Uterus (tissue), 4 donors: Measurements from ENCODE around the gene CTXN1. TPM values are rescaled to one million over a fixed set of nuclear protein-coding genes. Genes with fewer than 3 reads are reported as not detected.
A peak's percentile ranks its signal among the peaks of the same experiment; 100 is the strongest.

Source experiments
- DNase-seq, 2 donors: peaks; one replicate each; pipeline ENCODE4 v3.0.0-alpha.2; 2019 to 2020
- H3K27ac ChIP-seq, 2 donors: fragments of 200-600 bp; sonication (generic); 1 replicate in 1 of 2; 2 replicates in 1 of 2; pipeline ENCODE4 v1.5.1; 2016 to 2018
- H3K27me3 ChIP-seq, 2 donors: fragments of 200-600 bp; sonication (generic); one replicate each; pipeline ENCODE4 v1.5.1; 2018 to 2019; ENCODE audit warnings: control low read depth in 1 of 2
- H3K36me3 ChIP-seq, 2 donors: fragments of 200-600 bp; sonication (generic); one replicate each; pipeline ENCODE4 v1.5.1; 2019; ENCODE audit warnings: control low read depth in 1 of 2
- H3K4me1 ChIP-seq, 2 donors: fragments of 200-600 bp; sonication (generic); one replicate each; pipeline ENCODE4 v1.5.1; 2018 to 2019; ENCODE audit warnings: control low read depth in 1 of 2
- H3K4me3 ChIP-seq, 2 donors: fragments of 200-600 bp; sonication (generic); 1 replicate in 1 of 2; 2 replicates in 1 of 2; pipeline ENCODE4 v1.5.1; 2018 to 2019; ENCODE audit warnings: mild to moderate bottlenecking in 1 of 2
- H3K9me3 ChIP-seq, 2 donors: fragments of 200-600 bp; sonication (generic); one replicate each; pipeline ENCODE4 v1.5.1; 2019; ENCODE audit warnings: control low read depth in 1 of 2
- CTCF ChIP-seq, 4 experiments: fragments of 200-600 bp in 2 of 4; fragments of 450-650 bp in 2 of 4; sonication (generic) in 2 of 4; IDR thresholded peaks; one replicate each; pipeline ENCODE4 v1.5.1; 2016 to 2019; ENCODE audit warnings: antibody characterized with exemption in 4 of 4, mild to moderate bottlenecking in 2 of 4, moderate library complexity in 1 of 4
- POLR2A ChIP-seq, 2 donors: fragments of 450-650 bp; IDR thresholded peaks; one replicate each; pipeline ENCODE4 v1.6.1; 2016; ENCODE audit warnings: antibody characterized with exemption in 2 of 2, mild to moderate bottlenecking in 1 of 2, moderate library complexity in 1 of 2
- intact Hi-C: fragments of 100-400 bp; cut with DNase I; formaldehyde crosslinking; loops from one replicate; pipeline ENCODE4 v1.15.1; 2023; ENCODE audit warnings: low total_unique reads
- total RNA-seq, 4 donors: library from RNA; depleted of rRNA in 3 of 4; stranded (reverse); fragments of >200 nt in 3 of 4; gene quantifications; one replicate each; pipeline versions ENCODE4 v1.1.0 to v1.2.4, GENCODE V29; 2014 to 2023
- donor health status: DM: yes; HTN: yes; CAD: no.

The CTXN1 gene
- total RNA-seq, 4 donors from 2014 or later, result 7.2 to 47.1 (median 14.9) TPM; not detected in 1

DNA sequence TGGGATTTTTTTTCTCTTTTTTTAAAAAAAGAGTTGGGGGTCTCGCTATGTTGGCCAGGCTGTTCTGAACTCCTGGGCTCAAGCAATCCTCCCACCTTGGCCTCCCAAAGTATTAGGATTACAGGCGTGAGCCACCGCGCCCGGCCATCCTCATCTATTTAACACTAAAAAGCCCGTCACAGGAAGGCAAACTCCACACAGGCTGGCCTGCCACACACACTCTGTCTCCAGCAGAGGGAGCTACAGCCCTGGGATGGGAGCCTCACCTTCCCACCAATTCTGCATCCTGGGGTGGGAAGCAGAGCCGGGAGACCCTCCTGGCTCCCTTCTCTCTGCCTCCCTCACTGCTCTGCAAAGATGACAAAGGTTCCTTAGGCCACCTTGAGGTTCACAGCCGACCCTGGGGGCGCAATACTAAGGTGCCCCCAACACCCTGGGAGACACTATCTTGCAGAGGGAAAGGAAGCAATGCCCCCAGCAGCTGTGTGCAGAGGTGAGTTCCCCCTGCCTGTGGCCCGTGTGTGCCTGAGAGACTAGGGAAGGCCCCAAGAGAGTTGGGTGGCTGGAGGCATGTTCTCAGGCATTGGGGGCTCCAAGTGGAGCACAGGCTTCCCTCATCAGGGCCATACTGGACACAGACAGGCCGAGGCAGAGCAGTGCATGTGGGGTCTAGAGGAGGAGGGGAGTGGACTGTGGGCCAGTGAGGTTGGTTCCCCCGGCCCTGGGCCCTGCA lies 44.9 kb upstream of the CTXN1 start:
- H3K36me3 ChIP-seq, result no peaks in the 10 kb centered on the region
- DNase-seq, result no peak

GRCh38 chr19:7969555-7969939 lies 43.6 kb upstream of the CTXN1 start:
- TF ChIP-seq CTCF (IDR thresholded peaks at IDR 0.05), result no peak
- TF ChIP-seq POLR2A (IDR thresholded peaks at IDR 0.05), result no peak
- Histone ChIP-seq H3K27me3 (no peaks in the 10 kb centered on the region), H3K27ac (no peak overlapping the region), H3K4me3 (no peak overlapping the region), H3K36me3 (no peaks in the 10 kb centered on the region), H3K4me1 (no peaks in the 10 kb centered on the region), H3K9me3 (no peaks in the 10 kb centered on the region)
- no peak for DNase-seq
- intact Hi-C loops, result no loop called here

More for the DNA sequence above, 44.9 kb upstream of the CTXN1 start:
- H3K27me3 ChIP-seq, result no peaks in the 10 kb centered on the region
- H3K4me3 ChIP-seq, result no peak overlapping the region
- intact Hi-C loops, result no loop called here
- H3K27ac ChIP-seq, result no peak overlapping the region
- no peaks in the 10 kb centered on the region for H3K9me3 ChIP-seq
- H3K4me1 ChIP-seq, result no peaks in the 10 kb centered on the region
- TF ChIP-seq CTCF (IDR thresholded peaks at IDR 0.05), result peak in 3 of 4 experiments; percentile 17 to 44 (median 40)
- TF ChIP-seq POLR2A (IDR thresholded peaks at IDR 0.05), result no peak

GRCh38 chr19:7968796-7969554 lies 43.0 kb upstream of the CTXN1 start:
- intact Hi-C loops, result no loop called here
- no peak for TF ChIP-seq CTCF (IDR thresholded peaks at IDR 0.05)
- no peak for TF ChIP-seq POLR2A (IDR thresholded peaks at IDR 0.05)
- Histone ChIP-seq H3K4me3 (no peak overlapping the region), H3K27me3 (no peaks in the 10 kb centered on the region), H3K9me3 (no peaks in the 10 kb centered on the region), H3K27ac (no peak overlapping the region), H3K4me1 (no peaks in the 10 kb centered on the region), H3K36me3 (no peaks in the 10 kb centered on the region)
- no peak for DNase-seq

DNA sequence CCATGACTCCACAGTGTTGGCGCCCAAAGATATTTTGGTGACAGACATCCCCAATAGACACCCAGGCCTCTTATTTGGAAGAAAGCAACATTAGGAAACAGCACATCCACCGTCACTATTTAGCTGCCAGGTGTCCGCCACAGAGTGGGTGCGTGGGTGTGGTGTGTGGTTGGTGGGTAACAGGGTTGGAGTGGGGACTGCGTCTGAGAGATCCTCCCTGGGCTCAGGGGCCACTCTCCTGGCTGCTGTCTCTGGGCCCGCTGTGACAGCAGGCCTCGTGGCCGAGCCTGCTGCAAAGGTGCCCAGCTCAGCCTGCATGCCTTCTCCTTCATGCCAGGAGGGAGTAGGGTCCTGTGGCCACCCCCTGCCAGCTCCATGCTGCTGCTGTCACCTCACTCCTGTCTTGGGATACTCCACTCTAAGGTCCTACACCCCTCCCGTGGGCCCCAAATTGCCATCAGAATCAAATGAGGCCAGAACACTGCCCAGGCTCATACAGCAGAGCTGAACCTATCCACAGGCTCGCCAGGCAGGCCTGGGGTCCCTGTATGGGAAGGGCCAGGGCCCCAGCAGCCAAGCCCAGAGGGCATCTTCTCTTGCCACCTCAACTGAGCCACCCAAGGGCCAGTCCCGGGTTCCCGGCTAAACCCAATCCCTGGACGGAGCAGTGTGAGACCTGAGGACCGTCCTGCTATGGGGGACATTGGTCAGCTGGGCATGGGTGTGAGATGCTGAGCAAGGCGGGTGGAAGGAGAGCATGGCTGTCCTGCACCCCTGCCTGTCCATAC lies 42.3 kb upstream of the CTXN1 start:
- Histone ChIP-seq H3K27me3 (no peaks in the 10 kb centered on the region), H3K27ac (no peak overlapping the region), H3K4me3 (no peak overlapping the region), H3K4me1 (no peaks in the 10 kb centered on the region), H3K9me3 (no peaks in the 10 kb centered on the region), H3K36me3 (no peaks in the 10 kb centered on the region)
- no peak for DNase-seq
- TF ChIP-seq POLR2A (IDR thresholded peaks at IDR 0.05) (no peak), CTCF (IDR thresholded peaks at IDR 0.05) (no peak)
- intact Hi-C loops, result no loop called here
